H1 (cell line): Measurements from ENCODE around the gene POP7. TPM values are rescaled to one million over a fixed set of nuclear protein-coding genes. Genes with fewer than 3 reads are reported as not detected.

Experiments
- PHF8 ChIP-seq: fragments of 200-600 bp; sonication (generic); conservative IDR thresholded peaks from 2 replicates; pipeline ENCODE4 v1.7.1; 2012; ENCODE audit warnings: low read depth, mild to moderate bottlenecking, inconsistent platforms, low read length, moderate library complexity
- polyA plus RNA-seq, 7 experiments: library from polyadenylated mRNA; depleted of rRNA in 3 of 7; stranded (reverse) in 5 of 7; unstranded in 2 of 7; fragments of >200 nt in 5 of 7; fragments of 200-250 nt in 2 of 7; gene quantifications; 1 replicate in 5 of 7; 2 replicates in 1 of 7; 4 replicates in 1 of 7; pipeline versions ENCODE4 v1.2.1 to v1.2.3, GENCODE V29; 2011 to 2013; ENCODE audit warnings: missing spikeins in 2 of 7, mixed read lengths in 2 of 7
- total RNA-seq: library from RNA; stranded (reverse); fragmentation: NEBNext Ultra II Directional; extraction: Animal tissue kit (Norgen Biotek cat#: 25700); gene quantifications from 2 replicates; pipeline ENCODE4 v1.2.1, GENCODE V29; 2021
- TF ChIP-seq, protein P1 (sequence below): IDR thresholded peaks from 2 replicates; pipeline ENCODE4 v1.6.1; 2012; ENCODE audit warnings: inconsistent platforms

The POP7 gene
- total and polyA plus RNA-seq, 2 of the 8 experiments (the other 6 are each of a cell fraction or from before 2014, with no cell fraction given): 92.5 to 135 TPM

DNA sequence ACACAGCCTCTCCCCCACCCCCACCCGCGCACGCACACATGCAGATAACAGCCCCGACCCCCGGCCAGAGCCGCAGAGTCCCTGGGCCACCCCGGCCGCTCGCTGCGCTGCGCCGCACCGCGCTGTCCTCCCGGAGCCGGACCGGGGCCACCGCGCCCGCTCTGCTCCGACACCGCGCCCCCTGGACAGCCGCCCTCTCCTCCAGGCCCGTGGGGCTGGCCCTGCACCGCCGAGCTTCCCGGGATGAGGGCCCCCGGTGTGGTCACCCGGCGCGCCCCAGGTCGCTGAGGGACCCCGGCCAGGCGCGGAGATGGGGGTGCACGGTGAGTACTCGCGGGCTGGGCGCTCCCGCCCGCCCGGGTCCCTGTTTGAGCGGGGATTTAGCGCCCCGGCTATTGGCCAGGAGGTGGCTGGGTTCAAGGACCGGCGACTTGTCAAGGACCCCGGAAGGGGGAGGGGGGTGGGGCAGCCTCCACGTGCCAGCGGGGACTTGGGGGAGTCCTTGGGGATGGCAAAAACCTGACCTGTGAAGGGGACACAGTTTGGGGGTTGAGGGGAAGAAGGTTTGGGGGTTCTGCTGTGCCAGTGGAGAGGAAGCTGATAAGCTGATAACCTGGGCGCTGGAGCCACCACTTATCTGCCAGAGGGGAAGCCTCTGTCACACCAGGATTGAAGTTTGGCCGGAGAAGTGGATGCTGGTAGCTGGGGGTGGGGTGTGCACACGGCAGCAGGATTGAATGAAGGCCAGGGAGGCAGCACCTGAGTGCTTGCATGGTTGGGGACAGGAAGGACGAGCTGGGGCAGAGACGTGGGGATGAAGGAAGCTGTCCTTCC is 15.0 kb downstream of the POP7 start (continued):
- TF ChIP-seq, protein P1, sequence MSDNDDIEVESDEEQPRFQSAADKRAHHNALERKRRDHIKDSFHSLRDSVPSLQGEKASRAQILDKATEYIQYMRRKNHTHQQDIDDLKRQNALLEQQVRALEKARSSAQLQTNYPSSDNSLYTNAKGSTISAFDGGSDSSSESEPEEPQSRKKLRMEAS: peak; percentile 65
- no peak for TF ChIP-seq PHF8
- TF ChIP-seq, all 59 proteins: peak for 4
